ENCODE results near the gene SOS1.

SOS1 gene

DNA sequence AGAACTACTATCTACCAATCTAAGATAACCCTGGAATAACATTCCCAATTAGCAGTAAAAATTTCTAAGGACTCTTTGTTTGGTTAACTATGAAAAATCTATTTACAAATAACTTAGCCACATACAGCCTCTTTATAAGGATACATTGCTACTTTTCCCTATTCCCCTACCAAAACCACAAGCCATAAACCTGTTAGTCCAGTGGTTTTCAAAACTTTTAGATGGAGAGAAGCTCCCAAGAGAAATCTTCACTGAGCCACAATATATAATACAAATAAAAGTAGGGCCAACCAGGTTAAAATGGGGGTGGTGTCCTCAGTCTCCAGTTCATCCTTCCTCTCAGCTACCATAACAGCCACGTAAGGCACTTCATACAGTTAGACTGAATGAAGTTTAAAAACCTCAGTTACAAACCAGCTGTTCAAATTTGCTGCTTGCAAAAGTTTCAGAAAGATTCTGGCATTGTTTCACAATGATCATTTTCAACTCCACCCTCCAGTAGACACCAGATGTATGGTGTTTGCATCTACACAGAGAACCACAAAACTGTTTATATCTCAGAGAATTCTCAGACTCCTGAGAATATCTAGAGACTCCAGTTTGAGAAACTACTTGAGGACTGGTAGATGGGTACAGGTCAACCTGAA lies 26.0 kb downstream of the SOS1 start:
- Histone ChIP-seq H3K27ac (ENCODE audit: low read length, poor library complexity, severe bottlenecking) (no peak overlapping the region), H3K27me3 (ENCODE audit: control insufficient read depth in 1 of 2, insufficient read depth in 1 of 2, low read length in 2 of 2) (no peaks in the 10 kb centered on the region), H2BK5ac (ENCODE audit: low read depth, low read length, poor library complexity, severe bottlenecking) (no peak overlapping the region), H2BK12ac (ENCODE audit: low read length in 2 of 2) (no peak overlapping the region), H2AFZ (ENCODE audit: low read depth, low read length) (no peak overlapping the region), H2AK5ac (ENCODE audit: low read length, severe bottlenecking) (no peak overlapping the region), H3K79me1 (replicated peaks; ENCODE audit: low read length, poor library complexity, severe bottlenecking) (peaks cover 16% of the 10 kb centered on the region), H4K8ac (ENCODE audit: low read length) (no peak overlapping the region), H3K36me3 (ENCODE audit: control insufficient read depth in 1 of 2, insufficient read depth in 2 of 2, low read depth in 1 of 2, low read length in 2 of 2) (peaks cover 0 to 11% of the 10 kb centered on the region in 2 experiments), H4K91ac (ENCODE audit: low read length) (no peak overlapping the region), H3K4me3 (ENCODE audit: insufficient read depth in 1 of 2, low read depth in 1 of 2, low read length in 2 of 2) (no peak overlapping the region), H2BK15ac (ENCODE audit: low read depth, poor library complexity, severe bottlenecking) (no peak overlapping the region), H3K4me2 (ENCODE audit: low read length, poor library complexity, severe bottlenecking) (no peak overlapping the region), H3K14ac (ENCODE audit: low read length in 2 of 2) (no peak overlapping the region), H3K9me3 (ENCODE audit: control insufficient read depth, low read length) (no peaks in the 10 kb centered on the region), H3K9ac (ENCODE audit: low read length) (peak overlapping the region; percentile 33), H3K18ac (ENCODE audit: low read depth in 1 of 2, low read length in 2 of 2) (no peak overlapping the region), H2BK120ac (ENCODE audit: low read depth, low read length) (no peak overlapping the region), H3K23ac (ENCODE audit: low read length in 2 of 2) (no peak overlapping the region), H3K4ac (ENCODE audit: low read depth in 1 of 2, low read length in 2 of 2) (no peak overlapping the region), H3K4me1 (ENCODE audit: control insufficient read depth, insufficient read depth, low read depth, low read length) (peaks cover 3% of the 10 kb centered on the region)
- WGBS, result 53% methylated on average over 1 of the region's 1 CpG
- DNase-seq, result peak; percentile 84

DNA sequence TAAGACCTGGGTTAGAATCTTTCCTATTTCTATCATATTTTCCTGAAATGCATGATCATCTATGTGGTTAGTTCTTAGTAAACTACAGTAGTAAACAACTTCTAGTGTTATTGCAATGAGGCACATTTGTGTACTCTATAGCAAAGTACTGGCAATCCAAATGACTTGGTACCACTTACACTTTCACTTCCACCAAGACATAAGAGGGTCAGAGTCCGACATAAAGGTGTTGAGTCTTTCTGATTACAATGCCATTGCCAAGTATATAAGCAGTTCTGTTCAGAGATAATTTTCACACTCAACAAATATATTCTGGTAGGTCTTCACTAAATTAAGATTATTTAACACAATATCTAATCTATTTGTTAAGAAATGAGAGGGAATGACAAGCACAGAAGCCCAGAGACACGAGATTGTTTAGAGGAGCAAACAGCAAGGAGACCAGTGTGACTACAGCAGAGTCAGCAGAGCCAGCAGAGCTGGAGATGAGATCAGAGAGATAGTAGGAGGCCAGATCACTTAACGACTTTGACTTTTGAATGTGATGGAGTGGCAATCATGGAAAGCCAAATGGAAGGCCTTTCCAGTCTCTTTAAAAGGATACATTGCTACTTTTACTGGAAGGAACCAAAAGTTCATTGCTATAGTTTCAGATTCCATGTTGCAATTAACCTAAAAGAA lies 27.5 kb downstream of the SOS1 start:
- Histone ChIP-seq H3K9me3 (ENCODE audit: control insufficient read depth, low read length) (no peaks in the 10 kb centered on the region), H3K4ac (ENCODE audit: low read depth in 1 of 2, low read length in 2 of 2) (no peak overlapping the region), H2AK5ac (ENCODE audit: low read length, severe bottlenecking) (no peak overlapping the region), H3K79me1 (replicated peaks; ENCODE audit: low read length, poor library complexity, severe bottlenecking) (peaks cover 21% of the 10 kb centered on the region), H2BK12ac (ENCODE audit: low read length in 2 of 2) (no peak overlapping the region), H3K36me3 (ENCODE audit: control insufficient read depth in 1 of 2, insufficient read depth in 2 of 2, low read depth in 1 of 2, low read length in 2 of 2) (peaks cover 0 to 11% of the 10 kb centered on the region in 2 experiments), H3K9ac (ENCODE audit: low read length) (no peak overlapping the region), H3K27ac (ENCODE audit: low read length, poor library complexity, severe bottlenecking) (no peak overlapping the region), H2BK120ac (ENCODE audit: low read depth, low read length) (no peak overlapping the region), H4K91ac (ENCODE audit: low read length) (no peak overlapping the region), H2AFZ (ENCODE audit: low read depth, low read length) (no peak overlapping the region), H3K4me1 (ENCODE audit: control insufficient read depth, insufficient read depth, low read depth, low read length) (peaks cover 3% of the 10 kb centered on the region), H4K8ac (ENCODE audit: low read length) (no peak overlapping the region), H3K23ac (ENCODE audit: low read length in 2 of 2) (no peak overlapping the region), H2BK15ac (ENCODE audit: low read depth, poor library complexity, severe bottlenecking) (no peak overlapping the region), H3K27me3 (ENCODE audit: control insufficient read depth in 1 of 2, insufficient read depth in 1 of 2, low read length in 2 of 2) (no peaks in the 10 kb centered on the region), H3K18ac (ENCODE audit: low read depth in 1 of 2, low read length in 2 of 2) (no peak overlapping the region), H2BK5ac (ENCODE audit: low read depth, low read length, poor library complexity, severe bottlenecking) (no peak overlapping the region), H3K14ac (ENCODE audit: low read length in 2 of 2) (no peak overlapping the region), H3K4me2 (ENCODE audit: low read length, poor library complexity, severe bottlenecking) (no peak overlapping the region), H3K4me3 (ENCODE audit: insufficient read depth in 1 of 2, low read depth in 1 of 2, low read length in 2 of 2) (no peak overlapping the region)
- 29% methylated on average over 2 of the region's 3 CpGs for WGBS
- peak; percentile 22 for DNase-seq

- Histone ChIP-seq H2AFZ (ENCODE audit: low read depth, low read length) (no peak overlapping the region), H2AK5ac (ENCODE audit: low read length, severe bottlenecking) (no peak overlapping the region), H3K4me2 (ENCODE audit: low read length, poor library complexity, severe bottlenecking) (no peak overlapping the region), H3K4ac (ENCODE audit: low read depth in 1 of 2, low read length in 2 of 2) (no peak overlapping the region), H3K27ac (ENCODE audit: low read length, poor library complexity, severe bottlenecking) (no peak overlapping the region), H3K36me3 (ENCODE audit: control insufficient read depth in 1 of 2, insufficient read depth in 2 of 2, low read depth in 1 of 2, low read length in 2 of 2) (peaks cover 0 to 11% of the 10 kb centered on the region in 2 experiments), H3K23ac (ENCODE audit: low read length in 2 of 2) (no peak overlapping the region), H3K18ac (ENCODE audit: low read depth in 1 of 2, low read length in 2 of 2) (no peak overlapping the region), H4K91ac (ENCODE audit: low read length) (no peak overlapping the region), H3K4me3 (ENCODE audit: insufficient read depth in 1 of 2, low read depth in 1 of 2, low read length in 2 of 2) (no peak overlapping the region), H2BK120ac (ENCODE audit: low read depth, low read length) (no peak overlapping the region), H2BK12ac (ENCODE audit: low read length in 2 of 2) (no peak overlapping the region), H2BK5ac (ENCODE audit: low read depth, low read length, poor library complexity, severe bottlenecking) (no peak overlapping the region), H3K79me1 (replicated peaks; ENCODE audit: low read length, poor library complexity, severe bottlenecking) (peaks cover 23% of the 10 kb centered on the region), H4K8ac (ENCODE audit: low read length) (no peak overlapping the region), H3K27me3 (ENCODE audit: control insufficient read depth in 1 of 2, insufficient read depth in 1 of 2, low read length in 2 of 2) (no peaks in the 10 kb centered on the region), H3K14ac (ENCODE audit: low read length in 2 of 2) (no peak overlapping the region), H2BK15ac (ENCODE audit: low read depth, poor library complexity, severe bottlenecking) (no peak overlapping the region), H3K9ac (ENCODE audit: low read length) (no peak overlapping the region), H3K4me1 (ENCODE audit: control insufficient read depth, insufficient read depth, low read depth, low read length) (no peaks in the 10 kb centered on the region), H3K9me3 (ENCODE audit: control insufficient read depth, low read length) (no peaks in the 10 kb centered on the region)
- DNase-seq, result no peak
- 95% methylated on average over 4 of the region's 4 CpGs for WGBS
Observed at GRCh38 chr2:39091543-39091942, 29.3 kb downstream of the SOS1 start.

DNA sequence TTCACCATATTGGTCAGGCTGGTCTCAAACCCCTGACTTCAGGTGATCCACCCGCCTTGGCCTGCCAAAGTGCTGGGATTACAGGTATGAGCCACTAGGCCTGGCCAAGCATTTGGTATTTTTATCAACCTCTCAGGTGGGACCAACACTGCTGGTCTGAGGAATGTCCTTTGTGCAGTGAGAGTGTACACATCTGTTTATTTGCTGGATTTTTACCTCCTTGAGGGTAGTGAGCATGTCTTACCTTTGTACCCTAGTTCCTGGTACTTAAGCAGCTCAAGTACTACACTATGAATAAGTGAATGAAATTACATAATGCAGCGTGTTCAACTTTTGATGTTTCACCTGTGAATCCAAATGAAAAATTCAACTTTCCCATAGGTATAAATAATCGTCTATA lies 29.8 kb downstream of the SOS1 start:
- no peak overlapping the region for H3K4me3 ChIP-seq (ENCODE audit: insufficient read depth in 1 of 2, low read depth in 1 of 2, low read length in 2 of 2)
- H3K4me1 ChIP-seq (ENCODE audit: control insufficient read depth, insufficient read depth, low read depth, low read length), result no peaks in the 10 kb centered on the region
- no peak overlapping the region for H3K4ac ChIP-seq (ENCODE audit: low read depth in 1 of 2, low read length in 2 of 2)
- no peak overlapping the region for H2BK120ac ChIP-seq (ENCODE audit: low read depth, low read length)
- H2AFZ ChIP-seq (ENCODE audit: low read depth, low read length), result no peak overlapping the region
- no peak overlapping the region for H3K27ac ChIP-seq (ENCODE audit: low read length, poor library complexity, severe bottlenecking)
- no peak overlapping the region for H2AK5ac ChIP-seq (ENCODE audit: low read length, severe bottlenecking)
- no peak overlapping the region for H4K8ac ChIP-seq (ENCODE audit: low read length)
- no peak overlapping the region for H2BK5ac ChIP-seq (ENCODE audit: low read depth, low read length, poor library complexity, severe bottlenecking)
- no peaks in the 10 kb centered on the region for H3K9me3 ChIP-seq (ENCODE audit: control insufficient read depth, low read length)
- H3K79me1 ChIP-seq (replicated peaks; ENCODE audit: low read length, poor library complexity, severe bottlenecking), result peaks cover 23% of the 10 kb centered on the region
- 95% methylated on average over 3 of the region's 3 CpGs for WGBS
- no peak overlapping the region for H3K9ac ChIP-seq (ENCODE audit: low read length)
- H3K36me3 ChIP-seq (ENCODE audit: control insufficient read depth in 1 of 2, insufficient read depth in 2 of 2, low read depth in 1 of 2, low read length in 2 of 2), result peaks cover 0 to 11% of the 10 kb centered on the region in 2 experiments
- H3K4me2 ChIP-seq (ENCODE audit: low read length, poor library complexity, severe bottlenecking), result no peak overlapping the region
- H3K23ac ChIP-seq (ENCODE audit: low read length in 2 of 2), result no peak overlapping the region
- H2BK12ac ChIP-seq (ENCODE audit: low read length in 2 of 2), result no peak overlapping the region
- no peak for DNase-seq
- H2BK15ac ChIP-seq (ENCODE audit: low read depth, poor library complexity, severe bottlenecking), result no peak overlapping the region
- no peak overlapping the region for H3K18ac ChIP-seq (ENCODE audit: low read depth in 1 of 2, low read length in 2 of 2)
- H4K91ac ChIP-seq (ENCODE audit: low read length), result no peak overlapping the region
- no peaks in the 10 kb centered on the region for H3K27me3 ChIP-seq (ENCODE audit: control insufficient read depth in 1 of 2, insufficient read depth in 1 of 2, low read length in 2 of 2)
- no peak overlapping the region for H3K14ac ChIP-seq (ENCODE audit: low read length in 2 of 2)
